Neural cell (in vitro differentiated cells): ENCODE data around the gene EVC. TPM values are rescaled to one million over a fixed set of nuclear protein-coding genes. Genes with fewer than 3 reads are reported as not detected.

Source experiments
- H2AFZ ChIP-seq: fragments of 200-600, 300-800 bp; sonication (generic), shearing (Covaris generic); 2 replicates; pipeline ENCODE4 v1.6.0; 2014; ENCODE audit warnings: low read depth, mild to moderate bottlenecking, antibody characterized with exemption, low read length, moderate library complexity
- H3F3A ChIP-seq: fragments of 200-600 bp; shearing (Covaris generic); 2 replicates; pipeline ENCODE4 v1.6.1; 2016; ENCODE audit warnings: mild to moderate bottlenecking, moderate library complexity, mixed read lengths, antibody characterized with exemption, low read length; ENCODE audit not compliant: insufficient read depth, poor library complexity, severe bottlenecking
- H3K27ac ChIP-seq: fragments of 200-600, 300-800 bp; sonication (generic), shearing (Covaris generic); 2 replicates; pipeline ENCODE4 v1.5.1; 2014; ENCODE audit warnings: mild to moderate bottlenecking, low read length, moderate library complexity
- H3K27me3 ChIP-seq: fragments of 300-800, 200-600 bp; sonication (generic), shearing (Covaris generic); 2 replicates; pipeline ENCODE4 v1.6.0; 2014; ENCODE audit warnings: mild to moderate bottlenecking, low read depth, low read length, moderate library complexity; ENCODE audit not compliant: insufficient read depth
- H3K36me3 ChIP-seq: fragments of 300-800, 200-600 bp; sonication (generic), shearing (Covaris generic); 2 replicates; pipeline ENCODE4 v1.5.1; 2014; ENCODE audit warnings: mild to moderate bottlenecking, antibody characterized with exemption, low read length, moderate library complexity; ENCODE audit not compliant: insufficient read depth
- H3K4me2 ChIP-seq: fragments of 300-800, 200-600 bp; sonication (generic), shearing (Covaris generic); 2 replicates; pipeline ENCODE4 v1.6.0; 2014; ENCODE audit warnings: mild to moderate bottlenecking, low read length
- H3K4me3 ChIP-seq: fragments of 300-800, 200-600 bp; sonication (generic), shearing (Covaris generic); 2 replicates; pipeline ENCODE4 v1.5.1; 2014; ENCODE audit warnings: mild to moderate bottlenecking, low read length, moderate library complexity
- H3K79me2 ChIP-seq: fragments of 200-600 bp; shearing (Covaris generic); replicated peaks from 2 replicates; pipeline ENCODE4 v1.6.0; 2014; ENCODE audit warnings: mild to moderate bottlenecking, low read length, moderate library complexity; ENCODE audit not compliant: insufficient read depth
- H3K9ac ChIP-seq: fragments of 300-800, 200-600 bp; sonication (generic), shearing (Covaris generic); 2 replicates; pipeline ENCODE4 v1.6.1; 2016; ENCODE audit warnings: mild to moderate bottlenecking, low read length, mixed read lengths
- H3K9me2 ChIP-seq: fragments of 200-600 bp; shearing (Covaris generic); 2 replicates; pipeline ENCODE4 v1.6.1; 2016; ENCODE audit warnings: mild to moderate bottlenecking, low read length, mixed read lengths; ENCODE audit not compliant: insufficient read depth
- H3K9me3 ChIP-seq: fragments of 200-600, 300-800 bp; sonication (generic), shearing (Covaris generic); 2 replicates; pipeline ENCODE4 v1.6.1; 2016; ENCODE audit warnings: mild to moderate bottlenecking, mixed run types, low read length, moderate library complexity, mixed read lengths
- H4K20me1 ChIP-seq: fragments of 200-600 bp; shearing (Covaris generic); 2 replicates; pipeline ENCODE4 v1.6.1; 2016; ENCODE audit warnings: mild to moderate bottlenecking, mixed run types; ENCODE audit not compliant: insufficient read depth
- EP300 ChIP-seq: fragments of 450-650 bp; conservative IDR thresholded peaks from 2 replicates; pipeline ENCODE4 v1.6.1; 2014; ENCODE audit warnings: antibody characterized with exemption, mild to moderate bottlenecking, moderate library complexity; ENCODE audit not compliant: poor library complexity, severe bottlenecking
- EZH2 ChIP-seq: fragments of 200-600, 300-800 bp; shearing (Covaris generic), sonication (generic); IDR thresholded peaks from 2 replicates; pipeline ENCODE4 v1.6.1; 2014; ENCODE audit warnings: antibody characterized with exemption, low read length, borderline replicate concordance, mild to moderate bottlenecking; ENCODE audit not compliant: insufficient read depth, poor library complexity, severe bottlenecking
- MXI1 ChIP-seq: fragments of 450-650 bp; conservative IDR thresholded peaks from 2 replicates; pipeline ENCODE4 v1.6.1; 2014; ENCODE audit warnings: antibody characterized with exemption, mild to moderate bottlenecking; ENCODE audit not compliant: poor library complexity, severe bottlenecking
- POLR2AphosphoS5 ChIP-seq: IDR thresholded peaks from 2 replicates; pipeline ENCODE4 v1.6.1; 2012
- RAD21 ChIP-seq: fragments of 450-650 bp; conservative IDR thresholded peaks from 2 replicates; pipeline ENCODE4 v1.6.1; 2014; ENCODE audit warnings: antibody characterized with exemption, mild to moderate bottlenecking, moderate library complexity
- SMC3 ChIP-seq: fragments of 450-650 bp; conservative IDR thresholded peaks from 2 replicates; pipeline ENCODE4 v1.6.1; 2014; ENCODE audit warnings: antibody characterized with exemption, mild to moderate bottlenecking, moderate library complexity; ENCODE audit not compliant: poor library complexity
- TAF1 ChIP-seq: IDR thresholded peaks from 2 replicates; pipeline ENCODE4 v1.6.1; 2012; ENCODE audit warnings: low read depth
- polyA plus RNA-seq: library from polyadenylated mRNA; depleted of rRNA; stranded (reverse); fragments of >200 nt; gene quantifications from 2 replicates; pipeline ENCODE4 v1.2.3, GENCODE V29; 2014
- TF ChIP-seq, protein P1 (sequence below): IDR thresholded peaks from 2 replicates; pipeline ENCODE4 v1.6.1; 2012; ENCODE audit warnings: borderline replicate concordance
- TF ChIP-seq, protein P2 (sequence below): fragments of 450-650 bp; IDR thresholded peaks from 2 replicates; pipeline ENCODE4 v1.5.1; 2014; ENCODE audit warnings: antibody characterized with exemption, mild to moderate bottlenecking, moderate library complexity; ENCODE audit not compliant: poor library complexity, severe bottlenecking

Gene EVC
- polyA plus RNA-seq, 1 donor from 2014 or later, result 0.48 TPM

DNA sequence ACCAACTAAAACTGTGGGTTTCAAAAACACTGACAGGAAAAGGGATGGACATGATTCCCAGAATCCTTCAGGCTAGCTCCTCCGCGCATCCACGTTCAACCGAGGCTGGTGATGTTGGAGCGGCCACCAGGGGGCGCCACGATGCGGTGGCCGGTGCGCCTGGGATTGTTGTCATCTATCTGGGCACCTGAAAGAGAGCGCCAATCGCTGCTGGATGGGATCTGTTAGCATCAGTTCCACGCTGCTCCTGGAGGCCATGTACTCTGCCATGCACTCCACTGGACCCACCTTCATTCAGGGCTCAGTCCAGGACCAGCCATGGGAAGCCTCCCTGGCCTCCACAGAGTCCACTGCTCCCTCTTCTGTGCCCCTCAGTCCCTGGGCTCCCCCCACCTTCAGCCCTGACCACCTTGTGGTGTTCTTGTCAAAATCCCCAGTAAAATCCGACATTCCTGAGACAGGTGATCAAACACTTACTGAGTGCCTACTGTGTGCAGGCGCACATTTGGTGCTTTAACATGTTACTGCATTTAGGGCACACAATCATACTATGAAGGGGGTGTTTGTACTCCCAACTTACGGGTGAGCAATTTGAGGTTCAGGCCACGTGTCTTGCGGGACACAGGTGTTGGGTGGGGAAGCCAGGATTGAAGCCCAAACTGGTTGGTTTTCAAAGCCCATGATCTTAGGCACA, 110.8 kb downstream of the EVC start:
- H3K27me3 ChIP-seq, result no peaks in the 10 kb centered on the region
- no peak overlapping the region for H3K4me2 ChIP-seq
- no peak overlapping the region for H2AFZ ChIP-seq
- H3F3A ChIP-seq, result no peaks in the 10 kb centered on the region
- no peaks in the 10 kb centered on the region for H3K9me2 ChIP-seq
- H3K9ac ChIP-seq, result no peak overlapping the region
- no peak overlapping the region for H3K27ac ChIP-seq
- no peaks in the 10 kb centered on the region for H3K79me2 ChIP-seq
- TF ChIP-seq POLR2AphosphoS5 (no peak), MXI1 (no peak), EZH2 (no peak), RAD21 (peak; percentile 25), SMC3 (peak; percentile 65), TAF1 (no peak), EP300 (no peak)
- TF ChIP-seq, protein P1, sequence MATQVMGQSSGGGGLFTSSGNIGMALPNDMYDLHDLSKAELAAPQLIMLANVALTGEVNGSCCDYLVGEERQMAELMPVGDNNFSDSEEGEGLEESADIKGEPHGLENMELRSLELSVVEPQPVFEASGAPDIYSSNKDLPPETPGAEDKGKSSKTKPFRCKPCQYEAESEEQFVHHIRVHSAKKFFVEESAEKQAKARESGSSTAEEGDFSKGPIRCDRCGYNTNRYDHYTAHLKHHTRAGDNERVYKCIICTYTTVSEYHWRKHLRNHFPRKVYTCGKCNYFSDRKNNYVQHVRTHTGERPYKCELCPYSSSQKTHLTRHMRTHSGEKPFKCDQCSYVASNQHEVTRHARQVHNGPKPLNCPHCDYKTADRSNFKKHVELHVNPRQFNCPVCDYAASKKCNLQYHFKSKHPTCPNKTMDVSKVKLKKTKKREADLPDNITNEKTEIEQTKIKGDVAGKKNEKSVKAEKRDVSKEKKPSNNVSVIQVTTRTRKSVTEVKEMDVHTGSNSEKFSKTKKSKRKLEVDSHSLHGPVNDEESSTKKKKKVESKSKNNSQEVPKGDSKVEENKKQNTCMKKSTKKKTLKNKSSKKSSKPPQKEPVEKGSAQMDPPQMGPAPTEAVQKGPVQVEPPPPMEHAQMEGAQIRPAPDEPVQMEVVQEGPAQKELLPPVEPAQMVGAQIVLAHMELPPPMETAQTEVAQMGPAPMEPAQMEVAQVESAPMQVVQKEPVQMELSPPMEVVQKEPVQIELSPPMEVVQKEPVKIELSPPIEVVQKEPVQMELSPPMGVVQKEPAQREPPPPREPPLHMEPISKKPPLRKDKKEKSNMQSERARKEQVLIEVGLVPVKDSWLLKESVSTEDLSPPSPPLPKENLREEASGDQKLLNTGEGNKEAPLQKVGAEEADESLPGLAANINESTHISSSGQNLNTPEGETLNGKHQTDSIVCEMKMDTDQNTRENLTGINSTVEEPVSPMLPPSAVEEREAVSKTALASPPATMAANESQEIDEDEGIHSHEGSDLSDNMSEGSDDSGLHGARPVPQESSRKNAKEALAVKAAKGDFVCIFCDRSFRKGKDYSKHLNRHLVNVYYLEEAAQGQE, result no peak
- TF ChIP-seq, protein P2, sequence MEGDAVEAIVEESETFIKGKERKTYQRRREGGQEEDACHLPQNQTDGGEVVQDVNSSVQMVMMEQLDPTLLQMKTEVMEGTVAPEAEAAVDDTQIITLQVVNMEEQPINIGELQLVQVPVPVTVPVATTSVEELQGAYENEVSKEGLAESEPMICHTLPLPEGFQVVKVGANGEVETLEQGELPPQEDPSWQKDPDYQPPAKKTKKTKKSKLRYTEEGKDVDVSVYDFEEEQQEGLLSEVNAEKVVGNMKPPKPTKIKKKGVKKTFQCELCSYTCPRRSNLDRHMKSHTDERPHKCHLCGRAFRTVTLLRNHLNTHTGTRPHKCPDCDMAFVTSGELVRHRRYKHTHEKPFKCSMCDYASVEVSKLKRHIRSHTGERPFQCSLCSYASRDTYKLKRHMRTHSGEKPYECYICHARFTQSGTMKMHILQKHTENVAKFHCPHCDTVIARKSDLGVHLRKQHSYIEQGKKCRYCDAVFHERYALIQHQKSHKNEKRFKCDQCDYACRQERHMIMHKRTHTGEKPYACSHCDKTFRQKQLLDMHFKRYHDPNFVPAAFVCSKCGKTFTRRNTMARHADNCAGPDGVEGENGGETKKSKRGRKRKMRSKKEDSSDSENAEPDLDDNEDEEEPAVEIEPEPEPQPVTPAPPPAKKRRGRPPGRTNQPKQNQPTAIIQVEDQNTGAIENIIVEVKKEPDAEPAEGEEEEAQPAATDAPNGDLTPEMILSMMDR, result peak; percentile 56
- no peaks in the 10 kb centered on the region for H3K9me3 ChIP-seq
- no peak overlapping the region for H3K4me3 ChIP-seq
- H3K36me3 ChIP-seq, result peaks cover 36% of the 10 kb centered on the region
- H4K20me1 ChIP-seq, result no peaks in the 10 kb centered on the region

DNA sequence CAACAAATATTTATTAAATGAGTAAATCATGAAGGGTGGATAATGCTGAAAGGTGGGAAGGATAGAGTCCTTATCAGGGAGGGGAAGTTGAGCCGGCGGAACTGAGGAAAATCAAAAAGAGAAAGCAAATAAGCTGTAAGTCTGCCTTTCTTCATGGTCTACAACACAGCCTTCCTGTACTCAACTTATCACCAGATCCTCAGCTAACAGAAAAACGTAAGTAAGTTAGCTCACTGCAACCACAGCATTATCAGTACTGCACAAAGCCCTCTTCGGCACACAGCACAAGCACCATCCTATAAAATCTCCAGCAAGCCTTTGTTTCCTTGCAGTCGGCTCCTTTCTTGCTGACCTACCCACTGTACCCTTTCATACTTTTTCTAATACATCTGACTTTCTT, 111.6 kb downstream of the EVC start:
- H3F3A ChIP-seq, result no peaks in the 10 kb centered on the region
- no peak overlapping the region for H3K27ac ChIP-seq
- no peaks in the 10 kb centered on the region for H3K9me2 ChIP-seq
- H3K27me3 ChIP-seq, result no peaks in the 10 kb centered on the region
- H3K9me3 ChIP-seq, result no peaks in the 10 kb centered on the region
- no peaks in the 10 kb centered on the region for H3K79me2 ChIP-seq
- H2AFZ ChIP-seq, result no peak overlapping the region
- no peak overlapping the region for H3K4me3 ChIP-seq
- no peak overlapping the region for H3K9ac ChIP-seq
- H4K20me1 ChIP-seq, result no peaks in the 10 kb centered on the region
- TF ChIP-seq MXI1 (no peak), RAD21 (no peak)
- TF ChIP-seq, protein P1, result no peak
- H3K4me2 ChIP-seq, result no peak overlapping the region
- peaks cover 36% of the 10 kb centered on the region for H3K36me3 ChIP-seq
